GM21619 (cell line): ENCODE measurements around the gene MED26.

Experiments
- ATAC-seq: cut with Tn5 transposase; IDR thresholded peaks from one replicate; pipeline ENCODE4 v1.9.1; 2021; ENCODE audit not compliant: unreplicated experiment

Gene MED26

DNA sequence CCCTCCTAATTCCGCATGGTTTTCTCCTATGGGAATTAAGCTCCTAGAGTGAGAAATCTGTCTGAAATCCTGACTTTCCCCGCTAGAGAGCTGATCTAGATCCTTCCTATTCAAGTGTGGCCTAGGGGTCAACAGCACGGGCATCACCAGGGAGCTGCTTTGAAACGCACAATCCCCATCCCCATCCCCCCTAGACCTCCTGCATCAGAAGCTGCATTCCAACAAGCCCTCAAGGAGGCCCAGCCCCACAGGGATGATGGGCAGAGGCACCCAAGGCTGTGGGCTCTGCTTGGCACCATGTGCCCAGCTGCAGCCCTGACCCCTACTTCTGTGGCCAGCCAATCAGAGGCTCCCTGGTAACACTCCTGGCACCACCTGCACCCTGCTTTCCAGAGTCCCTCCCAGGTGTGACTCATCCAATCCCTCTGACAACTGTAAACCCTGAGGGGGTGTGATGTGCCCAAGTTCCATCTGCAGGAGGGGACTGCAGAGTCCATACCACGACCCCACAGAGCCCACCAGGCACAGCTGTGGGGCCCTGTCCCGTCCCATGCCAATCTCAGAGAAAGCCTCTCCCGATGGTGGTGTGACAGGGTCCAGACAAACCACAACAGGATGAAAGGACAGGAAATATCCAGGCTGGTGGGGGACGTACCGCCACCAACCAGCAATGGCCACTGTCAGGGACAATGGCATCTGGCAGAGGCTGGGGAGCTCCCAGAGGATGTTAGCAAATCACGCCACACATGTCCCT lies 36.0 kb downstream of the MED26 start:
- ATAC-seq, result no peak

DNA sequence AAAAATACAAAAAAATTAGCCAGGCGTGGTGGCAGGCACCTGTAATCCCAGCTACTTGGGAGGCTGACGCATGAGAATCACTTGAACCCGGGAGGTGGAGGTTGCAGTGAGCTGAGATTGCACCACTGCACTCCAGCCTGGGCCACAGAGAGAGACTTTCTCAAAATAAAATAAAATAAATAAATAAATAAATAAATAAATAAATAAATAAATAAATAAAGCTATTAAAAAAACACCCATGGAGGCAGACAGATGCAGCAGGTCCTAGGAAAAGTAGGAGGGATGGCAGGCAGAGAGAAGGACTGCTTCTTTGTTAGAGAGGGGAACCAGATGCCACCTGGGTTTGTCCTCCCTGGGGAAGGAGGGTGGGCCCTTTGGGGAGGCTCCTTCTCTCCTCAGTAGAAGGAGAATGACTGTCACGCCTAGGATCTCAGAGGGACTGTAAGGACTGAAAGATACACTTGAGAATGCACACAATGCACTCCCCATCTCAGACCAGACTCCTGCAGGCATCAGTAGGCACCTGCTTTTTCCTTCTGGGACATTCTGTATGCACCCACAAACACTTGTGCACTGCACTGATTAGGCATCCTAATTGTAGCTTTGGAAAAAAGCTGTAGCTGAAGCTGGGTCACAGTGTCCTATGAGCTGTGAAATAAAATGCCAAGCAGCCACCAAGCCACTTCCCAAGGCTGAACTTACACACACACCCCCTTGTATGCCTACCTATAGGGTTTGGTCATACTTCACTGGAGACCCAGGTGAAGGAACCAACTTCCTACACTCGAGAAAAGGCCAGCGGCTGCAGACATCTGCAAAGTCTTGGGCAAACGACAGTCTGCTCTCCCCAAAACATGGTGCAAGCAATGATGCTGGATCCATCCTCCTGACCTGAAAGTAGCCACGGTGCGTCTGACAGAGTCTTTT lies 36.9 kb downstream of the MED26 start:
- ATAC-seq, result no peak

DNA sequence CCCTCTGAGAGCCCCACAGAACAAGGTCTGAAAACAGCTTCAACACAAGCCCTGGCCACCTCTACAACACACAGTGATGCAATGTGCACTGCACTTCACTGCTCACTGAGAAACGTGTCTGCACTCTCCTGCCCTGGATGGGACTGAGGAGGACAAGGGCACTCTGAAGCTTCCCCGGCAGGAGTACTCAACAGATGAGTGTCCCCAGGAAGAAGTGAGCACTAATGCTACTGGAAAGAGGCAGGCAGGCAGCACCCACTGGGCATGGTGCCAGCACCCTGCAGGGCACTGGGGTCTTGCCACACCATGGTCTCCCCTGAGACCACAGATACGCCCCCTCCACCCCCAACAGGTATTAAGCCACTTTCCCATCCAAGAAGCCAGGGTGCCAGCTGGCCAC lies 38.1 kb downstream of the MED26 start:
- ATAC-seq, result no peak

DNA sequence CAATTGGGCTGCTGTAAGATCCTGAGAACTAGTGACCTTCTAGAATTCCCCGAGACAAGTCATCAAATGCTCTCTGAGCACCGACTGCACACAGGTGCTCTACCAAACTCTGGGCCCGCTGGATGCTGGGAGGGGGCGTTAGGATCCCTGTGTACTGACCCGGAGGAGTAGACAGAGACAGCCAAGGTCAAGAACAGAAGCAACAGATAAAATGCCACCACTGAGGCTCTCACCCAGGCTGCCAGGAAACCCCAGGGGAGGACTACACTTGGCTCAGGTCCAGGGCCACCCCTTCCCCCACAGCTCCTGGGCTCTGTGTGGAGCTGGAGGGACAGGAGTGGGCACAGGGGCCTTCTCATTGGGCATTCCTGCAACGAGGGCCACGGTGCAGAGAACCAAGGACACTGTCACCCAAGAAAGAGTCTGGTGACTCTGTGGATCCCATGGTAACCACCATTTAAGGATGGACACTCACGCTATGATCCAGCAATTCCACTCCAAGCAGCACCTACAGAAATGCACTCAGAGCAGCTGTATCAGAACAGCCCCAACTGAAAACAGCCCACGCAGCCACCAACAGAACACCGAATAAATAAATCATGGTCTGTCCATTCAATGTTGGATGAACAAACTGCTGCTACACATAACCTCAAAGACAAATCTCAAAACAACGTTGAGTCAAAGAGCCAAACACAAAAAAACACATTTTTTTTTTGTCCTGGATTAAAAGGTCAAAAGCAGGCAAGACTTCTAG lies 39.0 kb downstream of the MED26 start:
- peak; percentile 8 for ATAC-seq

DNA sequence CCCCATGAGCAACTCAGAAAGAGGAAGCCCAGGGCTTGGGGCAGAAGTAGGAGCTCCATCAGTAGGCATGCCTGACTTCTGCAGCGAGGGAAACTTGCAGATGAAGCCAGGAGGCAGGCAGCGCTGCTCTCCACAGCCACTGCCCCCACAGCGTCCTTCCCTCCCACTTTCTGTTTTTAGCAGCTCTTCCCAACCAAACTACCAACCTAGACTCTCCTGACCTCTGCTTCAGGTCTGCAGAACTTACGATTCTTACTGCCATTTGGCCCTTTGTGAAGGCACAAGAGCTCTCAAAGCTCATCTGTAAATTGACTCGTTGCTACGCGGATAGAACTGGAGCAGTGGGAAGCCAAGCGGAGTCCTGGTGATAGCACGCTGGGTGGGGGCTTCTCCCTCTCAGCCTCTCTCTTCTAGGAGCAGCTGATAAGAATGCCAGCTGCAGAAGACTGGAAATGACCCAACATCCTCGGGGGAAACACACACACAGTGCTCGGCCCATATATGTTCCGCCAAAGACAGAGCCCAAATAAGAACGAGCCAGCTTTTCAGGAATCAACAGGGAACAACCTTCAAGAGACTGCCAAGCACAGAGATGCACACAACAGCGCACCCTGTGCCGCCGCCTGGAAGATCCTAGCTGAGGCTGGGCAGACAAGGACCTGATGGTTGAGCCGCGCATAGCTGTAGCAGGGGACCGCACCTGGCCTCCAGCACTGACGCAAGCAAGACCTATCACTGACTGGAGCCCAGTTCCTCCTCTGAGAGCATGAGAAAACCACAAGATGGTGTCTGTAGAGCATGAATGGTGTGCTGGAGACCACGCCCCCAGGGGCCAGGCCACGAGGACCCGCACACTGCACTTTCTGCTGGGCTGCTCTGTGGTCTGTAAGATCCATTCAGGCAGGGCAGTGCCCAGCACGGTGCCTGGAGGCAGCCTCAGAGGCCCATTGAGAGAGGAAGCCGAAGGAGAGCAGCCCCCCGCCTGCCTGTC lies 39.9 kb downstream of the MED26 start:
- ATAC-seq, result peak; percentile 42

DNA sequence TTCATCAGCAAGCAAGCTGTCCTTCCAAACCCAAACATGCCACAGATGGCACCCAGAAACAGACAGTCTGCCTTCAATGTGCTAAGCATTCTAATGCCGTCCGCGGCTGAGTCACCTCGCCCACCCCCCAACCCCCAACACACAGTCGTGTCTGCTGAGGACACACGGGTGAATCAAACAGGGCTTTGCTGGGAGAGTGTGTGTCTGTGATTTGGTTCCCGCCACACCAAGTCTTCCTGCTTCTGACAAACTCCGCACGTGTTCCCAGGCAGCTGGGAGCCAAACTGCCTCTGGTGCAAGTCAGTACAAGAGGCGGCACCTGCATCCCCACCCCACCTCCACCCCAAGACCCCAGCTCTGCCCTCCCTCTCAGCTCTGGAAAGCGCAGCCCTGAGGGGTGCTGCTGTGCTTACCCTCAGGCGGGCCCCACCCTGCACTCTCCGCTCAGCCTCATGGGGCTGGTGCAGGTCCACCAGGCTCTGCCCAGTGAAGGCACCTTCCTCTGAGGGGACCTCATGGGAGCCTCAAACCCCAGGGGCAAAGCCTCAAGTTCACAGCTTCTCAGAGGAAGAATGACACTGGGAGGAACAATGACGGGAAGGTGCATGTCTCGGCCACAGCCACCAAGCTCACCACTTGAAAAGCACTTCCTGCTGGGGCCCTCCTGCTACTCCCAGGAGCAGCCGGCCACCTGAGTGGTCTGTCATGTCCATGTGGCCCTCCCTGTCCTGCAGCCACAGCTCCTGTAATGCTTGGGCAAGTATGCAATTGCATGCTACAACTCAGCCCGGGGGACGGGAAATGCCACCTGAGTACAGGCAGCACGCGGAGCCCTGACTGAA lies 40.8 kb downstream of the MED26 start:
- ATAC-seq, result no peak

- ATAC-seq, result no peak
Observed at GRCh38 chr19:16586477-16586871, 41.5 kb downstream of the MED26 start.

DNA sequence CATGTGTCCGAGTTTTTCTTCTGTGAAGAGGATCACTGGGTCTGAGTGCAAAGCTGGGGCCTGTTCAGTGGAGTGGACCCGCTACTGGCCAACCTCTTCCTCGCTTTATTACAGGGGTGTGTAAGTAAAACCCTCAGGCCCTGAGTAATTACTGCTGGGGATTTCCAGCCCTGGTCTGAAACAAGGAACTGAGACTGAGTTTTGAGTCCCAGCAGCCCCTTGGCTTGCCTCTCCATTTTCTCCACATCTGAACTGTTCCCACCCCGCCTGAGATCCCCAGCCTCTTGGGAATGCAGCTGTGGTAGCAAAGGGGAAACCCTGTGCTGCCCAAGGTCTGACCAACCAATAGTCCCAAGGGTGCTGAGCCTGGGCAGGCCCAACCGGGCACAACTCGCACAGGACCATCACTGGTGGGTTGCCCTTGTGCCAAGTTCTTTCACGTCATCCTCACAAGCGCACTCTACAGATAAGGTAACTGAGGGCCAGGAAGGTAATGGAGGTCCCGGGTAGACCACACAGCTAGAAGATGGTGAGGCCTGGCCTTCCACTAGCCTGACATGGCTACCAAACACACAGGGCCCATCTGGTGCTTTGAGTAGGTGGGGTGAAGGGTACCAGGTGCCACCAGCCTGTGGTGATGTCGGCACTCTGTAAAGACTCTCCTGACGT lies 42.1 kb downstream of the MED26 start:
- peak; percentile 21 for ATAC-seq

- ATAC-seq, result no peak
Observed at GRCh38 chr19:16585094-16585801, 42.8 kb downstream of the MED26 start.

DNA sequence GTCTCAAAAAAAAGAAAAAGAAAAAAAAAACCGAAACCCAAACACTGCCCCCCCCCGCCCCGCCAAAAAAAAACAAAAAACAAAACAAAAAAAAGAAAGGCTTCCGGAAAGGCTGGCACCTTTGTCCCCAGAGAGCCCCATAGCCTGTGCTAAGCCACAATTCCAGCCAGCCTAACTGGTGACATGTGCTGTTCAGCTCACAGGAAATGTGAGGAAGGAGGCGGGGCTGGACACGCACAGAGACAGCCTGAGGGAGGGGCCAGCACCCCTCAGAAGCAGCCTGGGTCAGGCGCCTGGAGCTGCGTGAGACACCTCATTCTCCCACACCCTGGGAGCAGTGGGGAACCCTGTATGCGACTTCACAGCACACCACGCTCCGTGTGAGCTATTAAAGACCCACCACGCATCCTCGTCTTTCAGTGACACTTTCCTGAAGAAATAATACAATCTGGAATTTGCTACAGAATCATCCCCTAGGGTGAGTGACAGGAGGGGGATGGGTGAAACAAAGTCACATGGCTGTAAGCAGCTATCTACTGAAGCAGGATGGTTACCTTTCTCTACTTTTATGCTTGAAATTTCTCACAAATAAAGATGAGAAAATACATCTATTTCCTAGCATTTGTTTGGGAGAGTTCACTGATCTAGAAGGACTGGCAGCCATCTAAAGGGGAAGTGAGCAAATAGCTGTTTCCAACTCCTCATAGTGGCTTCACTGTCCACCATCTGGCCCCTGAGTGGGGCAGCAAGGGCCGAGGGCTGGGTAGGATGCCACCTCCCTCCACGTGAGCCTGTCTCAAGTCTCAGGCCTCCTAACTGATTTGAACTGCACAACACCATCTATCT lies 43.5 kb downstream of the MED26 start:
- peak; percentile 34 for ATAC-seq

GRCh38 chr19:16582486-16583261 lies 45.3 kb downstream of the MED26 start:
- no peak for ATAC-seq

GRCh38 chr19:16581971-16582343 lies 46.0 kb downstream of the MED26 start:
- ATAC-seq, result no peak

DNA sequence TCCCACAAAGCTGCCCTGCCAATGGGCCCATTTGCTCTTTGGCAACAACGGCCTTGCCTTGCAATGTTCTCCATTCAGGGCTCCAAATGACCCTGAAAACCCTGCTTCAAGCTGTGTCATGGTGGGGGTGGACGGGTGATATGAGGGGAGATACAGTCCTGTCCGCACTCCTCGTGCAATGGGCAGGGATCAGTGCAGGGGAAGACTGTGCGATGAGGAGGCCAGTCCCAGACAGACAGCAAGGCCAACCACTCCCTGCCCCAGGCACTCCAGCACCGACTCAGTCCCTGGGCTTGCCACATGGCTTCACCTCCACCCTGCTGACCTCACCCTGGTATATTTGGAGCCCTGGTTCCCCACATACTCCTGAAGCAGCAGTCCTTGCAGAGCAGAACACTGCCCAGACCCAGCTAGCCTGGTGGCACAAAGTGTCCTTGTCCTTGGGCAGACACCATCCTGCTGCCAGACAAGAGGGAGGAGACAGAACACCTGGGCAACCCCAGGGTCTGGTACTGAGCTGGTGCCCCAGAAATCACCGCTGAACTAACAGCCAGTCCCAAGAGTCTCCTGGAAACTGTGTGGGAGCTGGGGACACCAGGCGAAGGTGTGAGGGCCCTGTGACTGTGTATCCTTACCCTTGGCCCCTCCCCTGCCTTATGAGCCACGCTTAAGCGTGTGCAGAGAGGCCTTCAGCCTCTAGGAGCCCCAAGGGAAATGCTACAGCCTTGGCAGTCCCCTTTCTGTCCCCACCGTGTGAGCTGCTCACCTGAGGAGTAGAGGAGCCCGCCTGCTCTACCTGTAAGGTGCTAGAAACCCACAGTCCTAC lies 46.6 kb downstream of the MED26 start:
- ATAC-seq, result no peak

- no peak for ATAC-seq
Observed at GRCh38 chr19:16579381-16579780, 48.6 kb downstream of the MED26 start.

GRCh38 chr19:16577531-16577985 lies 50.4 kb downstream of the MED26 start:
- no peak for ATAC-seq
